A549 (cell line): Measurements from ENCODE around the gene LCNL1. TPM values are rescaled to one million over a fixed set of nuclear protein-coding genes. Genes with fewer than 3 reads are reported as not detected.

Experiments used
- ATAC-seq, 2 experiments: fragments of 200-7000 bp in 1 of 2; fragments of >200 bp in 1 of 2; cut with Nextera tagmentation in 1 of 2; cut with Tn5 transposase in 1 of 2; 3 replicates each; pipeline versions ENCODE4 v1.8.0 to v1.9.1; 2018 to 2020; ENCODE audit warnings: mild to moderate bottlenecking in 1 of 2, moderate library complexity in 1 of 2
- CTCF ChIA-PET: fragments of 300-600 bp; sonication (Branson Sonifier 250); formaldehyde crosslinking; extraction: SDS; loops from one replicate; lab custom pipeline; 2021; ENCODE audit warnings: antibody characterized with exemption, inconsistent platforms; lab: Yijun Ruan, JAX
- POLR2A ChIA-PET: fragments of 350-600 bp; formaldehyde crosslinking; extraction: SDS; loops from one replicate; lab custom pipeline; 2021; ENCODE audit warnings: antibody characterized with exemption, inconsistent platforms; lab: Yijun Ruan, JAX
- DNase-seq, 2 experiments: peaks; one replicate each; pipeline versions ENCODE4 v3.0.0 to v3.0.0-alpha.2; 2011 to 2016; ENCODE audit warnings: low read depth in 1 of 2, low spot score in 1 of 2
- FAIRE-seq: peaks from 2 replicates; lab custom pipeline; 2011; peaks lifted over from hg19 to GRCh38; lab: Jason Lieb, UNC
- H3K27ac ChIP-seq, 2 experiments: fragments of >200 bp; sonication (Bioruptor Twin); formaldehyde crosslinking; 3 replicates each; pipeline ENCODE4 v1.5.1; 2016 to 2017
- H3K4me1 ChIP-seq: fragments of >200 bp; sonication (Bioruptor Twin); formaldehyde crosslinking; 3 replicates; pipeline ENCODE4 v1.6.1; 2016
- H3K4me2 ChIP-seq: fragments of >200 bp; sonication (Bioruptor Twin); formaldehyde crosslinking; 3 replicates; pipeline ENCODE4 v1.6.1; 2016
- H3K4me3 ChIP-seq: fragments of >200 bp; sonication (Bioruptor Twin); formaldehyde crosslinking; 3 replicates; pipeline ENCODE4 v1.5.1; 2016
- H3K9me3 ChIP-seq: fragments of >200 bp; sonication (Bioruptor Twin); formaldehyde crosslinking; 3 replicates; pipeline ENCODE4 v1.6.1; 2016
- ATOH8 ChIP-seq: fragments of 250-450 bp; sonication (Bioruptor Pico); IDR thresholded peaks from 2 replicates; pipeline ENCODE4 v1.5.0; 2020; ENCODE audit warnings: low read depth, mild to moderate bottlenecking, moderate library complexity
- BHLHE40 ChIP-seq: IDR thresholded peaks from 2 replicates; pipeline ENCODE4 v1.6.1; 2012; ENCODE audit warnings: low read depth, low read length, inconsistent platforms
- CHD4 ChIP-seq: fragments of 200-600 bp; sonication (generic); IDR thresholded peaks from 2 replicates; pipeline ENCODE4 v1.6.1; 2016; ENCODE audit warnings: antibody characterized with exemption, mild to moderate bottlenecking, borderline replicate concordance
- HDAC2 ChIP-seq: fragments of 200-600 bp; sonication (generic); IDR thresholded peaks from 2 replicates; pipeline ENCODE4 v1.6.1; 2016
- HES2 ChIP-seq: fragments of >200 bp; sonication (Bioruptor Twin); formaldehyde crosslinking; IDR thresholded peaks from 2 replicates; pipeline ENCODE4 v1.6.1; 2016
- HMGXB4 ChIP-seq: fragments of 250-450 bp; sonication (Bioruptor Pico); IDR thresholded peaks from 2 replicates; pipeline ENCODE4 v1.5.0; 2021; ENCODE audit warnings: mild to moderate bottlenecking, moderate library complexity, borderline replicate concordance
- KDM1A ChIP-seq: fragments of 200-600 bp; sonication (generic); IDR thresholded peaks from 2 replicates; pipeline ENCODE4 v1.6.1; 2016; ENCODE audit warnings: low read depth, mild to moderate bottlenecking
- MAZ ChIP-seq: fragments of 150-350 bp; IDR thresholded peaks from 2 replicates; pipeline ENCODE4 v1.6.1; 2014; ENCODE audit warnings: antibody characterized with exemption, low read depth, low read length, borderline replicate concordance
- MYC ChIP-seq: IDR thresholded peaks from 2 replicates; pipeline ENCODE4 v1.6.1; 2012; ENCODE audit warnings: mild to moderate bottlenecking, inconsistent platforms, low read length, improper control_type of control experiment, borderline replicate concordance
- RAD21 ChIP-seq, 2 experiments: fragments of >200 bp in 1 of 2; sonication (Bioruptor Twin) in 1 of 2; formaldehyde crosslinking in 1 of 2; IDR thresholded peaks in 1 of 2; conservative IDR thresholded peaks in 1 of 2; 2 replicates in 1 of 2; 3 replicates in 1 of 2; pipeline ENCODE4 v1.6.1; 2012 to 2018; ENCODE audit warnings: inconsistent platforms in 1 of 2
- SREBF2 ChIP-seq: fragments of 450-650 bp; IDR thresholded peaks from 2 replicates; pipeline ENCODE4 v1.6.1; 2014; ENCODE audit warnings: mild to moderate bottlenecking, moderate library complexity
- USF2 ChIP-seq: fragments of 450-650 bp; IDR thresholded peaks from 2 replicates; pipeline ENCODE4 v1.6.1; 2014; ENCODE audit warnings: antibody characterized with exemption
- ZNF302 ChIP-seq: fragments of 250-450 bp; sonication (Bioruptor Pico); IDR thresholded peaks from 2 replicates; pipeline ENCODE4 v1.9.0; 2021; ENCODE audit warnings: inconsistent platforms, mild to moderate bottlenecking, moderate library complexity
- ZSCAN20 ChIP-seq: fragments of 250-450 bp; sonication (Bioruptor Pico); IDR thresholded peaks from 2 replicates; pipeline ENCODE4 v1.8.0; 2022; ENCODE audit warnings: mild to moderate bottlenecking, moderate library complexity
- WGBS: methylation state at CpG from one replicate; pipeline ENCODE4 v1.1.6; 2017; ENCODE audit errors: missing lambda C conversion rate; 5-methylcytosine and 5-hydroxymethylcytosine counted together
- polyA plus RNA-seq, 4 experiments: library from polyadenylated mRNA; depleted of rRNA in 3 of 4; stranded (reverse); fragments of >200 nt; fragmentation: RNase III in 1 of 4; extraction: RNeasy Plus Mini Kit Qiagen cat#74134 plus additional on column Dnase treatment in 1 of 4; gene quantifications; 2 replicates in 3 of 4; 3 replicates in 1 of 4; pipeline ENCODE4 v1.2.3, GENCODE V29; 2011 to 2017
- TF ChIP-seq, protein P1 (sequence below): fragments of >200 bp; sonication (Bioruptor Twin); formaldehyde crosslinking; IDR thresholded peaks from 3 replicates; pipeline ENCODE4 v1.5.1; 2016

LCNL1 gene
- polyA plus RNA-seq, 2 of the 4 experiments (the other 2 are of a cell fraction) = 0.08 to 0.19 TPM

DNA sequence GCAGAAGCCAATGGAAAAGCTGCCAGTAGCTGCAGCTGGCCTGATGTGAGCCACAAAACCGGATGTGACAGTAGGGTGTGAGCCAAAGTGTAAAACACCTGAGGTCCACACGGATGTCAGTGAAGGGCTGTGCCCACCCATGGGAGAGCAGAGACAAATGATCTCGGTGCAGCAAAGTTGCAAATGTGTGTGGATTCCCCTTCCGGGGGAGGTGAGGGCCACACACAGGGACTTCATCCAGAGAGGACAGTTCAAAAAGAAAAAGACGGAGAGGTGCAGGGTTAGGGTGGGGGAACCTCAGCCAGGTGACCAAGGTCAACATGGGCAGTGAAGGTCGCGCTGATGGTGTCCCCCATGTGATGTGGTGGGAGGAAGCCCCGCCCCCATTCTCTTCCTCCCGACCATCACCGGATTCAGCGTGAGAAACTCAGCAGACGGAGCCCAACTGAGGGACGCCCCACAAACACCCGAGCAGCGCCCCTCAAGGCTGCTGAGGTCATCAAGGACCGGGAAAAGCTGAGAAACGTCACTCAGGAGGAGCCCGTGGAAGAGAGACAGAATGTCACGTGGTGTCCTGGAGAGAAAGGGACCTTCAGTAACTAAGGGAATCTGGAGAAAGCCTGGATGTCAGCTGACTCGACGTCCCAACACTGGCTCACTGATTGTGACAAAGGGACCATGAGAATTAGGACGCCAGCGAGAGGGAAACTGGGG is 16.9 kb upstream of the LCNL1 start:
- FAIRE-seq = no peak
- no peak for ATAC-seq
- DNase-seq = no peak
- Histone ChIP-seq H3K4me3 (no peak overlapping the region), H3K4me2 (no peak overlapping the region), H3K4me1 (peaks cover 15% of the 10 kb centered on the region; the same call in 2 of the 3 replicates), H3K9me3 (no peaks in the 10 kb centered on the region)
- WGBS = 69% methylated on average over 21 of the region's 23 CpGs
- ChIA-PET CTCF (interaction anchor here (1.1 to 1.5 kb wide), 5 partner anchors 10 to 38 kb away, joined by 3 to 5 read pairs (median 3); partner anchors contain the start of gene PAXX), POLR2A (no interaction called here)
- TF ChIP-seq ATOH8 (CRISPR knock-in tag) (no peak), ZNF302 (CRISPR knock-in tag) (no peak), USF2 (0 out of 2 replicates have a peak, but pooled peaks have one; percentile 7)
- TF ChIP-seq, all 56 proteins: peak for 1
- H3K27ac ChIP-seq = no peak overlapping the region; a peak in 1 of 6 replicates

DNA sequence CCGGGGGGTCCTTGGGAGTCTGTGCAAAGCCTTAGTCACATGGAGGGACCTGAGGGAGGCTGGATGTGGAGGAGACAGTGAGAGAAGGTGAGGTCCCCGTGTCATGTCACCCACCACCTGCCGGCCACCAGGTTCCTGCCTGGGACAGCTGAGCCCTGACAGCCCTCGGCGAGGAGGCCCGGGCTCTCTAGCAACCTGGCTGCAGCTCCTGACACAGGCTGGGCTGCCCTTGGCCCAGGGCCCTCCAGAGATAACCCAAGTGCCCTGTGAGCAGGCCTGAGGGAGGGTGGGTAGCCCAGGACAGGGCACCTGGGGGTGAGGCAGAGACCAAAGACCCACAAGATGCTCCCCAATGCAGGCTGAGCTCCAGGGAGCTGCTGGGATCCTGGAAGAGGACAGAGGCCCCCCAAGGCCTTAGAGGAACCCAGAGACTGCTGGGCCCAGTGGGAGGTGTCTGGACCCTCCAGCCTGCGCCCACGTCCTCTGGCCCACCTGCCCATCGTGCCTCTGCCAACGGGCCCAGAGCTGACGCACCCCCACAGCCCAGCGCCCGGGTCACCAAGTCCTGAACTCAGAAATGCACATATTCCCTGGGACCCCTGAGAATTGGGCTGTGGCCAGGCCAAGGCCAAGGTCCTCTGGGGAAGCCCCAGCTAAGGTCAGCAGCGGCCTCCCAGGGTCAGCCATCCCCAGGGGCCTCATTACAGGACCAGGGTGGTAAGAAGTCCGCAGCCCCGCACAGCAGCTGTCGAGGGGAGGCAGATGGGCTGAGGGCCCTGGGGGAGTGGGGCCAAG is 14.3 kb upstream of the LCNL1 start:
- POLR2A ChIA-PET = no interaction called here
- no peaks in the 10 kb centered on the region for H3K9me3 ChIP-seq
- ATAC-seq = peak in 1 of 2 experiments; percentile 5; a peak in 2 of 6 replicates
- H3K4me2 ChIP-seq = no peak overlapping the region
- 65% methylated on average over 7 of the region's 17 CpGs for WGBS
- no peak for FAIRE-seq
- peaks cover 15% of the 10 kb centered on the region; the same call in 2 of the 3 replicates for H3K4me1 ChIP-seq
- DNase-seq = no peak
- no peak for TF ChIP-seq KDM1A
- TF ChIP-seq BHLHE40 = no peak
- H3K27ac ChIP-seq = no peak overlapping the region; a peak in 1 of 6 replicates
- CTCF ChIA-PET = interaction anchor here (1.6 to 2.7 kb wide), 3 partner anchors 21 to 66 kb away, joined by 8 to 10 read pairs (median 9); partner anchors contain the start of gene ABCA2
- no peak overlapping the region for H3K4me3 ChIP-seq

DNA sequence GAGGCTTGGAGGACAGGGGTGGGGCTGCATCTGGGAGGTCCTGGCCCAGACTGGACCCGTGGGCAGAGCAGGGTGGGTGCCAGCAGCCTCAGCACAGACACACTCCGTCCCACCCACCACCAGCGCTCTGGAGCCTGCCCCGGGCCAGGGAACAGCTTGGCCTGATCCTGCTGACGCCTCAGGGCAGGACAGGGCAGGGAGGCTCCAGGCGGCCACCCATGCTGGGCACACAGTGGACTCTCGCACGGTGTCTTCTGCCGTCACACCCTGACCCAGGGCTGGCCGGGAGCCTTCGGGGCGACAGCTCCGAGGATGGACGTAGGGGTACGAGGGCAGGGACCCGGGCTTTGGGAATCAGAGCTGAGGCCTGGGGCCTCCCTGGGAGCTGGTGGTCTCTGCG is 13.6 kb upstream of the LCNL1 start:
- ATAC-seq = peak in 1 of 2 experiments; percentile 15; a peak in 2 of 6 replicates
- POLR2A ChIA-PET = interaction anchor here (0.5 kb wide), 1 partner anchor 29 kb away, joined by 4 read pairs; no protein-coding TSS in a partner anchor

More for the DNA sequence above, 13.6 kb upstream of the LCNL1 start:
- DNase-seq (no peak), FAIRE-seq (no peak)
- TF ChIP-seq USF2 (no peak), SREBF2 (no peak), MYC (no peak), ZNF302 (CRISPR knock-in tag) (no peak), CHD4 (no peak), ZSCAN20 (no peak), HMGXB4 (CRISPR knock-in tag) (no peak), HES2 (no peak), MAZ (no peak), RAD21 (conservative IDR thresholded peaks at IDR 0.05 in 1 of 2, IDR thresholded peaks at IDR 0.05 in 1 of 2) (no peak), ATOH8 (CRISPR knock-in tag) (no peak), HDAC2 (no peak)
- TF ChIP-seq, protein P1, sequence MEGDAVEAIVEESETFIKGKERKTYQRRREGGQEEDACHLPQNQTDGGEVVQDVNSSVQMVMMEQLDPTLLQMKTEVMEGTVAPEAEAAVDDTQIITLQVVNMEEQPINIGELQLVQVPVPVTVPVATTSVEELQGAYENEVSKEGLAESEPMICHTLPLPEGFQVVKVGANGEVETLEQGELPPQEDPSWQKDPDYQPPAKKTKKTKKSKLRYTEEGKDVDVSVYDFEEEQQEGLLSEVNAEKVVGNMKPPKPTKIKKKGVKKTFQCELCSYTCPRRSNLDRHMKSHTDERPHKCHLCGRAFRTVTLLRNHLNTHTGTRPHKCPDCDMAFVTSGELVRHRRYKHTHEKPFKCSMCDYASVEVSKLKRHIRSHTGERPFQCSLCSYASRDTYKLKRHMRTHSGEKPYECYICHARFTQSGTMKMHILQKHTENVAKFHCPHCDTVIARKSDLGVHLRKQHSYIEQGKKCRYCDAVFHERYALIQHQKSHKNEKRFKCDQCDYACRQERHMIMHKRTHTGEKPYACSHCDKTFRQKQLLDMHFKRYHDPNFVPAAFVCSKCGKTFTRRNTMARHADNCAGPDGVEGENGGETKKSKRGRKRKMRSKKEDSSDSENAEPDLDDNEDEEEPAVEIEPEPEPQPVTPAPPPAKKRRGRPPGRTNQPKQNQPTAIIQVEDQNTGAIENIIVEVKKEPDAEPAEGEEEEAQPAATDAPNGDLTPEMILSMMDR = no peak
- Histone ChIP-seq H3K9me3 (no peaks in the 10 kb centered on the region), H3K4me2 (no peak overlapping the region), H3K4me1 (peaks cover 9% of the 10 kb centered on the region; the same call in 2 of the 3 replicates), H3K4me3 (no peak overlapping the region), H3K27ac (no peak overlapping the region)
- 67% methylated on average over 7 of the region's 17 CpGs for WGBS
- CTCF ChIA-PET = interaction anchor here (0.8 to 2.7 kb wide), 4 partner anchors 11 to 66 kb away, joined by 3 to 10 read pairs (median 8); partner anchors contain the start of gene ABCA2
